GM18505 (cell line): ENCODE measurements around the gene TPK1.

Experiments
- ATAC-seq: cut with Tn5 transposase; IDR thresholded peaks from one replicate; pipeline ENCODE4 v1.9.1; 2021; ENCODE audit not compliant: unreplicated experiment
- POLR2A ChIP-seq: IDR thresholded peaks from 4 replicates; pipeline ENCODE4 v1.6.1; 2011; ENCODE audit warnings: borderline replicate concordance; ENCODE audit not compliant: insufficient read depth, insufficient read length; ENCODE audit errors: extremely low read depth

TPK1 gene

GRCh38 chr7:144408121-144408520 lies 427.7 kb downstream of the TPK1 start:
- ATAC-seq, result no peak
- TF ChIP-seq POLR2A, result no peak

- TF ChIP-seq POLR2A, result no peak
- ATAC-seq, result no peak
These were observed 428.5 kb downstream of the TPK1 start for GRCh38 chr7:144407266-144407931.

GRCh38 chr7:144404946-144405345 lies 430.9 kb downstream of the TPK1 start:
- no peak for ATAC-seq
- no peak for TF ChIP-seq POLR2A

- no peak for TF ChIP-seq POLR2A
These were observed 432.2 kb downstream of the TPK1 start, which contains the start of gene NOBOX for GRCh38 chr7:144403649-144404061. Gene NOBOX (minus strand): TSS chr7:144403693.

GRCh38 chr7:144403102-144403501 lies 432.8 kb downstream of the TPK1 start:
- no peak for ATAC-seq
- no peak for TF ChIP-seq POLR2A

More at GRCh38 chr7:144403649-144404061, 432.2 kb downstream of the TPK1 start, which contains the start of gene NOBOX:
- no peak for ATAC-seq
